ENCODE results near the gene TLE1.
"Not testable (repeated sequence)": the region's sequence is repeated elsewhere in the genome, so short reads cannot be mapped to it uniquely, and the experiment has no call there.

Gene TLE1

DNA sequence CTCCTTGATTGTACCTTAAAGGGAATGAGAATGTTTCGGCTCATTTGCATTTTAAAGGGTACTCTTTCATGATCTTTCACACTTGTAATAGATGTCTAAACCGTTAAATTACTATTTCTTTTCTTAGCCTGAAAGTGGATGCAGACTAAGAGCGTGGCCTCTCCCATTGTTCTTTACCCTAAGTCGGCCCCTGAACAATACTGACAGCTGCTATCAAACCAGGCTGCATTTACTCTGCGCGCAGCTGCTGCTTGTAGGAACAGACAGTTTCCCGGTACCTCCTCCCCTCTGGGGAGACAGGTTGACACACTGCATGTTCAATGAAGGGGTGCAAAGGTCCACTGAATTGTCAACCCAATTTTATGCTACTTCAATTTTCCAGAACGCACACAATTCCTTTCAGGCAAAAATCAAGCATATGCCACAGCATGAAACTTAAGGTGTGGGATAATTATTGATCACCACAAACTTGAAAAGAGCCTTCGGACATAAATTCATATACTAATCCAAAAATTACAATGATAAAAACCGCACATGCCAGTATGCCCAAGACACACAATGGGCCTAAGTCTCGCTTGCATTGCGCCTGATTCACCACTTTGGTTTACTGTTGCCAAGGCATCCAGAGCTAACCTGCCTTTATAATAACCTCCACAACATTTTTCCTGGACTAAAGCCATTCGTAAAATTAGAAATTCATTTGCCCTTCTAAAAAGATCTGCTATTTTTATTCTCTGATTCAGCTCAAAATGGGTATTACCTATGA, 39.7 kb downstream of the TLE1 start:
- no peak for DNase-seq (ENCODE audit: low read depth)
- TF ChIP-seq, protein P1, sequence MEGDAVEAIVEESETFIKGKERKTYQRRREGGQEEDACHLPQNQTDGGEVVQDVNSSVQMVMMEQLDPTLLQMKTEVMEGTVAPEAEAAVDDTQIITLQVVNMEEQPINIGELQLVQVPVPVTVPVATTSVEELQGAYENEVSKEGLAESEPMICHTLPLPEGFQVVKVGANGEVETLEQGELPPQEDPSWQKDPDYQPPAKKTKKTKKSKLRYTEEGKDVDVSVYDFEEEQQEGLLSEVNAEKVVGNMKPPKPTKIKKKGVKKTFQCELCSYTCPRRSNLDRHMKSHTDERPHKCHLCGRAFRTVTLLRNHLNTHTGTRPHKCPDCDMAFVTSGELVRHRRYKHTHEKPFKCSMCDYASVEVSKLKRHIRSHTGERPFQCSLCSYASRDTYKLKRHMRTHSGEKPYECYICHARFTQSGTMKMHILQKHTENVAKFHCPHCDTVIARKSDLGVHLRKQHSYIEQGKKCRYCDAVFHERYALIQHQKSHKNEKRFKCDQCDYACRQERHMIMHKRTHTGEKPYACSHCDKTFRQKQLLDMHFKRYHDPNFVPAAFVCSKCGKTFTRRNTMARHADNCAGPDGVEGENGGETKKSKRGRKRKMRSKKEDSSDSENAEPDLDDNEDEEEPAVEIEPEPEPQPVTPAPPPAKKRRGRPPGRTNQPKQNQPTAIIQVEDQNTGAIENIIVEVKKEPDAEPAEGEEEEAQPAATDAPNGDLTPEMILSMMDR (IDR thresholded peaks at IDR 0.05; ENCODE audit: low read depth, low read length, missing control alignments): no peak
- in situ Hi-C loops (cut with HindIII; ENCODE audit: low sequenced_read_pairs): no loop called here
- no peak overlapping the region for H3K4me3 ChIP-seq (ENCODE audit: low read depth, low read length)

DNA sequence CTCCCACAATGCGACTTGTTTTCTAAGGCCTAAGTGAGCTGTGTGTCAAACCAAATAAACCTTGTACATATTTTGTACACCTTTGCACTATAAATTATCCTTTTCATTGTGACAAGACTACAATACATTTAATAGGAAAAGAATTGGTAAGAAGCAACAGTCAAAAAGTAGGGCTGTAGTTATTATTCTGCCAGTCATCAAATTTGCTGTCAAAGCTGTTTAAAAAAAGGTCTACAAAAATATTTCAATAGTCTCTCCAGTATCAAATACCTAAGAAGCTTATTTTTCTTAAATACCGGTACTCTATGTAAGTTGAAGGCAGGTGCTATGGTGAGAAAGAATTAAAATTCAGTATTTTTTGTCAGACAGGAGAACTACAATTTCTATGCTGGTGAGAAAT, 40.5 kb downstream of the TLE1 start:
- TF ChIP-seq, protein P1 (IDR thresholded peaks at IDR 0.05; ENCODE audit: low read depth, low read length, missing control alignments): no peak
- DNase-seq (ENCODE audit: low read depth): no peak
- in situ Hi-C loops (cut with HindIII; ENCODE audit: low sequenced_read_pairs): no loop called here
- H3K4me3 ChIP-seq (ENCODE audit: low read depth, low read length): no peak overlapping the region

DNA sequence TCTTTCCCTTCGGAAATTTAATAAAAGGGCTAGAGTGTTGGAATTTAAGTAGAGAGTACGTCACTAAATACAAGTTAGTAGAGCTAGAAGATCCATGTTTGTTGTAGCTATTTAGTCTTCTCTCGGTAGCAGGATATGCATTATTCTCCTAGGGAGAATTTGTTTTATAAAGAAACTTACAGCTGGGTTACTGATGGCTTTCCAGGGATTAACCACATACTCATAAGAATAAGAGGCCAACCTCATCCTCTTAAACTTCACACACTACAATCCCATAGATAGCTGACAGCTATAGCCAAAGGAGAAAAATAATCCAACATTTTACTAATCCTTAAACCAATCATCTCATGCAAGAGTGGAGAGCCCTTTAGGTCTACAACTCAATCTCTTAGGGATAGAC, 43.0 kb downstream of the TLE1 start:
- DNase-seq (ENCODE audit: low read depth): no peak
- in situ Hi-C loops (cut with HindIII; ENCODE audit: low sequenced_read_pairs): no loop called here
- TF ChIP-seq, protein P1 (IDR thresholded peaks at IDR 0.05; ENCODE audit: low read depth, low read length, missing control alignments): no peak
- no peak overlapping the region for H3K4me3 ChIP-seq (ENCODE audit: low read depth, low read length)

DNA sequence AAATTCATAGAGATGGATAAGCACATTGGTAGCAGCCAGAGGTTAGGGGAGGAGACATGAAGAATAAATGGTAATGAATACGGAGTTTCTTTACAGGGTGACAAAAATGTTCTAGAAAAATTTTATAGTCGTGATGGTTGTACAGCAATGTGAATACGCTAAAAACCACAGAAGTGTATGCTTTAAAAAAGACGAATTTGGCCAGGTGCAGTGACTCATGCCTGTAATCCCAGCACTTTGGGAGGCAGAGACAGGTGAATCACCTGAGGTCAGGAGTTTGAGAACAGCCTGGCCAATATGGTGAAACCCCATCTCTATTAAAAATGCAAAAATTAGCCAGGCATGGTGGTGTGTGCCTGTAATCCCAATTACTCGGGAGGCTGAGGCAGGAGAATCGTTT, 44.8 kb downstream of the TLE1 start:
- DNase-seq (ENCODE audit: low read depth); in situ Hi-C loops (cut with HindIII; ENCODE audit: low sequenced_read_pairs); H3K4me3 ChIP-seq (ENCODE audit: low read depth, low read length): not testable (repeated sequence)

DNA sequence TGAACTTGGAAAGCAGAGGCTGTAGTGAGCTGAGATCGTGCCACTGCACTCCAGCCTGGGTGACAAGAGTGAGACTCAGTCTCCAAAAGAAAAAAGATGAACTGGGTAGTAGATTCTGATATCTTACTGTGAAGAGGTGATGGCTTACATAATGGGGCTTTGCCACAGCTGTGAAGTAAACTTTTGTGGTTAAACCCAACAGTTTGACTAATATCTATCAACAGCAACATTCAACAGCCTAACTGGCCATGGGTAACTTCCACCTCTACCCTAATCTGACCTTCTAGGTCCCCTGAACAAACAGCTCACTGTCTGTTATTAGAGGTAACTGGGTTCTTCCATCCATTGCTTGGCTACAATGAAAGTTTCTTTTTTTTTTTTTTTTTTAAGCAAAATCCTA, 52.1 kb downstream of the TLE1 start:
- TF ChIP-seq, protein P1 (IDR thresholded peaks at IDR 0.05; ENCODE audit: low read depth, low read length, missing control alignments): no peak
- DNase-seq (ENCODE audit: low read depth): no peak
- H3K4me3 ChIP-seq (ENCODE audit: low read depth, low read length): no peak overlapping the region
- in situ Hi-C loops (cut with HindIII; ENCODE audit: low sequenced_read_pairs): no loop called here

DNA sequence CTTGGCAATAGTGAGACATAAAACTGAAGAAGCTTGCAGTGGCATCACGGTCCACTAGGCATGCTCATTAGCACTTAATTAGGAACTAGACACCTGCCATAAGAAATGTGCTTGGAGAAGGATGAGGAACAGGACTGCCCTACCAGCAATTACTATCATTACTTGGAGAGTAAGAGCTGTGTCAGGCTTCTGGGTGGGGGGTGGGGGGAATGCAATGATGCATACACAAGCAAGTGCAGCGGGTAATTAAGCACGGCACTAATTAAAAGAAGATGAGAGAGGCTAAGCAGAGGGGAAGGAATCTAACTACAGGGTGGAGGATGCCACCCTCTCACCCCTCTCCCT, 53.1 kb downstream of the TLE1 start:
- TF ChIP-seq, protein P1 (IDR thresholded peaks at IDR 0.05; ENCODE audit: low read depth, low read length, missing control alignments): no peak
- in situ Hi-C loops (cut with HindIII; ENCODE audit: low sequenced_read_pairs): no loop called here
- no peak for DNase-seq (ENCODE audit: low read depth)

DNA sequence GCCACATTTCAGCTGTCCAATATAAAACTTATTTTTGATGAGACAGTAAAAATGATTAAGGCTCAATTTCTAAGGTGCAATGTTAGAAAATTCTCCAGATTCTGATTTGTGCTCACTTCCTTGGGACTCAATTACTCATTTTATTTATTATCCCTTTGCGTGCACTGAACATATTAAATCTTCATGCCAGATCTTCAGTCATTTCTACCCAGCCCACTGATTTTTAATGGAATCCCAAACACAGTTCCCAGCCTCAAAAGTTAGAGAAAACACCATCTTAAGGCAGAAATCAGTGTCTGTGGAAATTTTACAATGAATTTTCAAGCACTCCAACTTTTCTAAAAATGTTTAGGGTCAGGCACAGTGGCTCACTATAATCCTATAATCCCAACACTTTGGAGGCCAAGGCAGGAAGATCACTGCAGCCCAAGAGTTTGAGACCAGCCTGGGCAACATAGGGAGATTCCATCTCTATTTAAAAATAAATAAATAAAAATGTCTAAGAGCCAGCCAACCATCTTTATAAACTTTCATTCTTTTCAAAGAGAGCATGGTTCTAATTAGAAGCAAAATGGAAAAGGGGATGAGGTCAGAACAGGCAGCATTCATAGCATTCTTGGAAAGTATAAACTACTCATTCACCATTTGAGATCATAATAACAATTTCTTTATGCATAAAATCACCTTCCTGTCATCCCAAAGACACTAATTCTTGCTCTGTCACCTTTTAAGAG, 53.7 kb downstream of the TLE1 start:
- in situ Hi-C loops (cut with HindIII; ENCODE audit: low sequenced_read_pairs): no loop called here
- DNase-seq (ENCODE audit: low read depth): no peak
- H3K4me3 ChIP-seq (ENCODE audit: low read depth, low read length): no peak overlapping the region
- TF ChIP-seq, protein P1 (IDR thresholded peaks at IDR 0.05; ENCODE audit: low read depth, low read length, missing control alignments): no peak

More for the DNA sequence above, 53.1 kb downstream of the TLE1 start:
- no peak overlapping the region for H3K4me3 ChIP-seq (ENCODE audit: low read depth, low read length)

Data from astrocyte of the cerebellum (primary cell).